ENCODE results near the gene HLCS. TPM values are rescaled to one million over a fixed set of nuclear protein-coding genes. Genes with fewer than 3 reads are reported as not detected.

The HLCS gene
- polyA plus RNA-seq, 1 of the 3 experiments (the other 2 are of a cell fraction) = 13.0 TPM

DNA sequence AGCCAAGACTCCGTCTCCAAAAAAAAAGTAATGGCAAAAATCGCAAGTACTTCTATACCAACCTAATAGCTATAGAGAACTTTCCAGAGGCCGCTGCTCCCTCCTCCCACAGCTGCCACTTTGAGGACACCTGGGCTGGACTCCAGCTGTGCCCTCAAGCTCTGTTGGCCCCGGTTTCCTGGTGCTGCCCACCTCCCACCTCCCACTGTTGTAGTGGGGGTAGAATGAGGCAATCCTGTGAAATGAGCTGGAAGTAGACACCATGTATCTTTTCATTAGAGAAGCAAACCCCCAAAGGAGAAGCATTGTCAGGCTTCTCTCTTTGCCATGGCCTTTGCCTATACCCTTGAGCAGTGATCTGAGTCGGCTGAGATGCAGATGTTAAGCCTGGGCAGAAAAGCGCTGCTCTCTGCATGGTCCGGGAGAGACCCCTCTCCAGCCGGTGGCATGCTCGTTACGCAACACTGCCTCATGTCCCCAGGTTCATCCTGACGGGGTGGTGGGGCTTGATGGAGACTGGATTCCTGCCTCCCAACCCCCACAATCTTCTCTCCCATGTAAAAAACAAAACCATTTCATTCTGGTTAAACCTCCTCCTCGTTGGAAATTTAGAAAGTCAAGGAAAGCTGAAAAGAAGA is 227.9 kb downstream of the HLCS start:
- Histone ChIP-seq H3K27ac (ENCODE audit: low read depth in 2 of 2, low read length in 1 of 2) (no peak overlapping the region), H3K4me2 (no peak overlapping the region), H3K9me2 (no peaks in the 10 kb centered on the region), H3K79me2 (ENCODE audit: insufficient read depth) (no peaks in the 10 kb centered on the region), H2AFZ (ENCODE audit: low read depth) (no peak overlapping the region), H3K4me3 (ENCODE audit: low read depth in 2 of 2, low read length in 1 of 2) (no peak overlapping the region), H3K27me3 (ENCODE audit: insufficient read depth) (no peaks in the 10 kb centered on the region; the same call in 1 of the 2 replicates), H4K20me1 (ENCODE audit: insufficient read depth) (no peaks in the 10 kb centered on the region), H3K9me3 (no peaks in the 10 kb centered on the region), H3F3A (replicated peaks; ENCODE audit: insufficient read depth) (no peaks in the 10 kb centered on the region), H3K4me1 (ENCODE audit: control insufficient read depth in 1 of 2, insufficient read depth in 2 of 2, low read depth in 1 of 2, low read length in 1 of 2) (peaks cover 0 to 5% of the 10 kb centered on the region in 2 experiments; a peak in 1 of 4 replicates), H3K36me3 (replicated peaks in 1 of 2; ENCODE audit: control insufficient read depth in 1 of 2, insufficient read depth in 2 of 2, low read length in 1 of 2) (no peaks in the 10 kb centered on the region), H3K9ac (no peak overlapping the region)
- WGBS (ENCODE audit: low lambda C conversion rate) = 70% methylated on average over 12 of the region's 12 CpGs
- ChIA-PET CTCF (interaction anchor here (0.6 kb wide), 1 partner anchor 348 kb away, joined by 3 read pairs; no protein-coding TSS in a partner anchor), POLR2A (no interaction called here)
- no peak for DNase-seq
- TF ChIP-seq FOXM1 (IDR thresholded peaks at IDR 0.05; ENCODE audit: low read depth) (no peak), SMC3 (IDR thresholded peaks at IDR 0.05; ENCODE audit: low read depth, low read length) (no peak), ELF1 (IDR thresholded peaks at IDR 0.05) (no peak)
- TF ChIP-seq, protein P1, sequence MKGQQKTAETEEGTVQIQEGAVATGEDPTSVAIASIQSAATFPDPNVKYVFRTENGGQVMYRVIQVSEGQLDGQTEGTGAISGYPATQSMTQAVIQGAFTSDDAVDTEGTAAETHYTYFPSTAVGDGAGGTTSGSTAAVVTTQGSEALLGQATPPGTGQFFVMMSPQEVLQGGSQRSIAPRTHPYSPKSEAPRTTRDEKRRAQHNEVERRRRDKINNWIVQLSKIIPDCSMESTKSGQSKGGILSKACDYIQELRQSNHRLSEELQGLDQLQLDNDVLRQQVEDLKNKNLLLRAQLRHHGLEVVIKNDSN (IDR thresholded peaks at IDR 0.05; ENCODE audit: borderline replicate concordance, low read depth) = no peak
- TF ChIP-seq, protein P2, sequence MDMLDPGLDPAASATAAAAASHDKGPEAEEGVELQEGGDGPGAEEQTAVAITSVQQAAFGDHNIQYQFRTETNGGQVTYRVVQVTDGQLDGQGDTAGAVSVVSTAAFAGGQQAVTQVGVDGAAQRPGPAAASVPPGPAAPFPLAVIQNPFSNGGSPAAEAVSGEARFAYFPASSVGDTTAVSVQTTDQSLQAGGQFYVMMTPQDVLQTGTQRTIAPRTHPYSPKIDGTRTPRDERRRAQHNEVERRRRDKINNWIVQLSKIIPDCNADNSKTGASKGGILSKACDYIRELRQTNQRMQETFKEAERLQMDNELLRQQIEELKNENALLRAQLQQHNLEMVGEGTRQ (IDR thresholded peaks at IDR 0.05; ENCODE audit: borderline replicate concordance, low read depth, low read length) = no peak
- TF ChIP-seq, protein P3, sequence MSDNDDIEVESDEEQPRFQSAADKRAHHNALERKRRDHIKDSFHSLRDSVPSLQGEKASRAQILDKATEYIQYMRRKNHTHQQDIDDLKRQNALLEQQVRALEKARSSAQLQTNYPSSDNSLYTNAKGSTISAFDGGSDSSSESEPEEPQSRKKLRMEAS (IDR thresholded peaks at IDR 0.05; ENCODE audit: low read depth) = no peak
- TF ChIP-seq, protein P4, sequence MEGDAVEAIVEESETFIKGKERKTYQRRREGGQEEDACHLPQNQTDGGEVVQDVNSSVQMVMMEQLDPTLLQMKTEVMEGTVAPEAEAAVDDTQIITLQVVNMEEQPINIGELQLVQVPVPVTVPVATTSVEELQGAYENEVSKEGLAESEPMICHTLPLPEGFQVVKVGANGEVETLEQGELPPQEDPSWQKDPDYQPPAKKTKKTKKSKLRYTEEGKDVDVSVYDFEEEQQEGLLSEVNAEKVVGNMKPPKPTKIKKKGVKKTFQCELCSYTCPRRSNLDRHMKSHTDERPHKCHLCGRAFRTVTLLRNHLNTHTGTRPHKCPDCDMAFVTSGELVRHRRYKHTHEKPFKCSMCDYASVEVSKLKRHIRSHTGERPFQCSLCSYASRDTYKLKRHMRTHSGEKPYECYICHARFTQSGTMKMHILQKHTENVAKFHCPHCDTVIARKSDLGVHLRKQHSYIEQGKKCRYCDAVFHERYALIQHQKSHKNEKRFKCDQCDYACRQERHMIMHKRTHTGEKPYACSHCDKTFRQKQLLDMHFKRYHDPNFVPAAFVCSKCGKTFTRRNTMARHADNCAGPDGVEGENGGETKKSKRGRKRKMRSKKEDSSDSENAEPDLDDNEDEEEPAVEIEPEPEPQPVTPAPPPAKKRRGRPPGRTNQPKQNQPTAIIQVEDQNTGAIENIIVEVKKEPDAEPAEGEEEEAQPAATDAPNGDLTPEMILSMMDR (IDR thresholded peaks at IDR 0.05) = no peak

DNA sequence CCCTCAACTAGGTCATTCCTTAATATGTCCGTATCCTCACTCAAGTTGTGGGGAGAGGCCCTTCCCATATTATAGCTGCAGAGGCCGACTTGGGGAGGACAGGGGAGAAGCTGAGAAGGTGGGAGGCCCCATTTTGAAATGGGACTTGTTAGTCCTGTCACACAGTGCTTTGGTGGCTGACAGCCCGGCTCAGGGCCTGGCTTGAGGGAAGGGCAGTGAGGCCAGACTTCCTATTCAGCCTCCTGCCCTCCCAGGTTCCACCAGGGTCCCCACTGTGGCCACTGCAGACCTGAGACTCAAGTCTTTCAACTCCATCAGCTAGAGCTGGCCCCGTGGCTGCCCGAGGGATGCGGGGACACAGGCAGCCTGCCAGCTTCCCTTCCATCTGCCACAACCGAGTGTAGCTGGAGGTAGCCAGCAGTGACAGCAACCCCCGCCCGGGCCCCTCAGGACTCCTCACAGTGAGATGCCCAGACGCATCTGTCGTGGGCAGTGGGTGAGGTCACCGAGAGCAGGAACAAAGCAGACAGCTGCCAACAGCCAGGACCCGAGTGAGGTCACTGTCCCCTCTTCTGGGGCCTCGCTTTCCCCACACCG is 230.6 kb downstream of the HLCS start:
- no peak overlapping the region for H3K27ac ChIP-seq (ENCODE audit: low read depth in 2 of 2, low read length in 1 of 2)
- H3K9me2 ChIP-seq = no peaks in the 10 kb centered on the region
- CTCF ChIA-PET = interaction anchor here (1.3 to 2.3 kb wide), 2 partner anchors 12 to 25 kb away, joined by 3 to 11 read pairs; no protein-coding TSS in a partner anchor
- peaks cover 8% of the 10 kb centered on the region for H3K27me3 ChIP-seq (ENCODE audit: insufficient read depth)
- TF ChIP-seq CHD2 (IDR thresholded peaks at IDR 0.05; ENCODE audit: low read length, partially characterized antibody) (no peak), JUND (IDR thresholded peaks at IDR 0.05) (no peak), FOXM1 (IDR thresholded peaks at IDR 0.05; ENCODE audit: low read depth) (no peak)
- POLR2A ChIA-PET = interaction anchor here (0.8 kb wide), 1 partner anchor 9 kb away, joined by 3 read pairs; no protein-coding TSS in a partner anchor
- H3K9ac ChIP-seq = no peak overlapping the region
- H3K36me3 ChIP-seq (replicated peaks in 1 of 2; ENCODE audit: control insufficient read depth in 1 of 2, insufficient read depth in 2 of 2, low read length in 1 of 2) = no peaks in the 10 kb centered on the region
- no peaks in the 10 kb centered on the region for H3K9me3 ChIP-seq
- no peak overlapping the region for H3K4me2 ChIP-seq
- H3F3A ChIP-seq (replicated peaks; ENCODE audit: insufficient read depth) = no peaks in the 10 kb centered on the region
- peak; percentile 41 for DNase-seq
- WGBS (ENCODE audit: low lambda C conversion rate) = 52% methylated on average over 15 of the region's 15 CpGs
- no peak overlapping the region for H3K4me3 ChIP-seq (ENCODE audit: low read depth in 2 of 2, low read length in 1 of 2)
- H2AFZ ChIP-seq (ENCODE audit: low read depth) = no peak overlapping the region
- no peaks in the 10 kb centered on the region for H4K20me1 ChIP-seq (ENCODE audit: insufficient read depth)
- no peaks in the 10 kb centered on the region for H3K79me2 ChIP-seq (ENCODE audit: insufficient read depth)
- H3K4me1 ChIP-seq (ENCODE audit: control insufficient read depth in 1 of 2, insufficient read depth in 2 of 2, low read depth in 1 of 2, low read length in 1 of 2) = peaks cover 0 to 5% of the 10 kb centered on the region in 2 experiments; a peak in 1 of 4 replicates
